Activated T-cell treated with anti-CD3 and anti-CD28 coated beads, Interleukin-2, amount 50 U/mL, for 72 hours (primary cell): ENCODE measurements around the gene RPL22L1. TPM values are rescaled to one million over a fixed set of nuclear protein-coding genes. Genes with fewer than 3 reads are reported as not detected.
"Not testable (repeated sequence)": the region's sequence is repeated elsewhere in the genome, so short reads cannot be mapped to it uniquely, and the experiment has no call there.

Source experiments
- ATAC-seq, 2 donors: fragments of 150-1000 bp; cut with Tn5 transposase; replicated peaks in 1 of 2; 2 replicates each; pipeline ENCODE4 v1.10.0; 2021; ENCODE audit warnings: moderate library complexity in 2 of 2, mild to moderate bottlenecking in 1 of 2
- DNase-seq, 2 donors: peaks; one replicate each; pipeline ENCODE4 v3.0.0; 2021 to 2022; ENCODE audit warnings: mixed read lengths in 1 of 2
- H3K27ac Mint-ChIP-seq: one replicate; pipeline ENCODE4 v1.8.0; 2022; ENCODE audit warnings: mild to moderate bottlenecking, moderate library complexity, mixed read lengths
- H3K27me3 Mint-ChIP-seq: one replicate; pipeline ENCODE4 v1.8.0; 2022; ENCODE audit warnings: low read depth, mixed read lengths
- H3K36me3 Mint-ChIP-seq, 2 donors: one replicate each; pipeline ENCODE4 v1.8.0; 2022; ENCODE audit warnings: mixed read lengths in 2 of 2, mild to moderate bottlenecking in 1 of 2; ENCODE audit not compliant: insufficient read depth in 2 of 2
- H3K4me1 Mint-ChIP-seq: one replicate; pipeline ENCODE4 v1.8.0; 2022; ENCODE audit warnings: low read depth, mixed read lengths
- H3K4me3 Mint-ChIP-seq, 2 donors: one replicate each; pipeline ENCODE4 v1.8.0; 2022; ENCODE audit warnings: mild to moderate bottlenecking in 2 of 2, mixed read lengths in 2 of 2, moderate library complexity in 2 of 2
- H3K9me3 Mint-ChIP-seq, 2 donors: one replicate each; pipeline ENCODE4 v1.8.0; 2022; ENCODE audit warnings: mixed read lengths in 2 of 2
- total RNA-seq, 2 donors: library from RNA; stranded (reverse); gene quantifications; one replicate each; pipeline ENCODE4 v1.2.3, GENCODE V29; 2022

Gene RPL22L1
- total RNA-seq, 2 donors from 2014 or later, result 218 to 246 TPM

DNA sequence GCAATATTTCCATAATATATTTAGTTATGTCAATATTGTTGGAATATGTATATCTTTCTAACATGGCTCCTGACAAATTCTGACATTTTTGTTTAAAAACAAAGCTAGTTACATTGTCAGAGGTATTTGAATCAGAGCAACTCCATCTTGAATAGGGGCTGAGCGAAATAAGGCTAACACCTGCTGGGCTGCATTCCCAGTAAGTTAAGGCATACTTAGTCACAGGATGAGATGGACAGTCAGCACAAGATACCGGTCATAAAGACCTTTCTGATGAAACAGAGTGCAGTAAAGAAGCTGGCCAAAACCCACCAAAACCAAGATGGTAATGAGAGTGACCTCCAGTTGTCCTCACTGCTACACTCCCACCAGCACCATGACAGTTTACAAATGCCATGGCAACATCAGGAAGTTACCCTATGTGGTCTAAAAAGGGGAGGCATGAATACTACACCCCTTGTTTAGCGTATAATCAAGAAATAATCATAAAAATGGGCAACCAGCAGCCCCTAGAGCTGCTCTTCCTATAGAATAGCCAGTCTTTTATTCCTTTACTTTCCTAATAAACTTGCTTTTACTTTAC is 30.4 kb downstream of the RPL22L1 start:
- peaks cover 0 to 2% of the 10 kb centered on the region in 2 donors for H3K9me3 Mint-ChIP-seq
- H3K27me3 Mint-ChIP-seq, result peaks cover 40% of the 10 kb centered on the region
- ATAC-seq (no peak), DNase-seq (no peak)
- H3K36me3 Mint-ChIP-seq, result no peaks in the 10 kb centered on the region
- H3K4me3 Mint-ChIP-seq, result no peak overlapping the region
- no peaks in the 10 kb centered on the region for H3K4me1 Mint-ChIP-seq
- no peak overlapping the region for H3K27ac Mint-ChIP-seq

DNA sequence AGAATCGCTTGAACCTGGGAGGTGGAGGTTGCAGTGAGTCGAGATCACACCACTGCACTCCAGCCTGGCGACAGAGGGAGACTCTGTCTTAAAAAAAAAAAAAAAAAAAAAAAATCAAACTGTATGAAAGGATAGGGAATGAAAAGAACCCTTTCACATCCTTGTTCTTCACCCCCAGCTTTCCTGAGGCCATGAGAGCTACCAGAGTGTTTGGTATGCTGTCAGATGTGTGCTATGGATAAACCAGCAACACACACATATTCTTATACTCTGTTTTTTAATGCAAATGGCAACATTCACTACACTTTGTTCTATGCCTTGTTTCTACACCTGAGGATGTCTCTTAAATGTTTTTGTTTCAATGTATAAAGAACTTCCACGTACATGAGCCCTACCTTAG is 33.5 kb downstream of the RPL22L1 start:
- ATAC-seq (no peak), DNase-seq (no peak)
- H3K36me3 Mint-ChIP-seq, result no peaks in the 10 kb centered on the region
- H3K4me3 Mint-ChIP-seq, result no peak overlapping the region
- no peaks in the 10 kb centered on the region for H3K4me1 Mint-ChIP-seq
- H3K9me3 Mint-ChIP-seq, result no peaks in the 10 kb centered on the region
- H3K27ac Mint-ChIP-seq, result no peak overlapping the region
- H3K27me3 Mint-ChIP-seq, result peaks cover 39% of the 10 kb centered on the region

DNA sequence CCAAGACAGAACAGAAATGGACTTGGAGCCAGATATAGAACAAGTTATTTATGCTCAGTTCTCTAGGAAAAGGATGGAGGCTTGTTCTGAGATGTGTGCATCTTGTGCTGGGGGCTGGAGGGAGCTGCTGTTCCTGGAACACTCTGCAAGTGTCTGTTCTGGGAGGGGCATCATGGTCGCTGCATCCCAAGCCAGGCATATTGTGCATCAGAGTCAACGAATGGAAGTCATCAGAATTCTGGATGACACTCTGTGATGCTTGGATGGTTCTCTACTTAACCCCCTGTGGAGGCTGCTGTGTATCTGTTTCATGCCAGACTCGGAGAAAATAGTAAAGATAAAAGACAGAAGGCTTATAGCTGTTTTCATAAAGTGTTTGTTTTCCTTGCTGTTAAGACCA is 34.7 kb downstream of the RPL22L1 start:
- H3K27ac Mint-ChIP-seq, result no peak overlapping the region
- H3K4me1 Mint-ChIP-seq, result no peaks in the 10 kb centered on the region
- H3K4me3 Mint-ChIP-seq, result no peak overlapping the region
- no peak for ATAC-seq
- H3K27me3 Mint-ChIP-seq, result peaks cover 34% of the 10 kb centered on the region
- H3K9me3 Mint-ChIP-seq, result no peaks in the 10 kb centered on the region
- no peaks in the 10 kb centered on the region for H3K36me3 Mint-ChIP-seq
- no peak for DNase-seq

DNA sequence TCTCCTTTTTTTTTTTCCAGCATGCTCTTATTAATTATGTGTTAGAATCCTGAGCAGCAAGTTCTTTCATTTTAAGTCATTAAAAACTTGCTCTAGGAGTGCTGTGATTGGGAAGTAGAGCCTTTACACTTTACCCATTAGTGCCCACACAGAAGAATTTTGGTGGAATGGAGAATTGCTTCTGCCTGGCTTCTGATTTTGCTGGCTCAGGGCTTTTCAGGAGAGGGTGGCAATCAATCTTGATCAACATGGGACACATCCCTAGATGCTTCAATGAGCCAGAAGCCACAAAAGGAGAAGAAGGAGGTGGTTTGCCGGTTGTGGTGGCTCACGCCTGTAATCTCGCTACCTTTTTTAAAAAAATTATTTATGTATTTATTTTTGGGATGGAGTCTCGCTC is 39.4 kb downstream of the RPL22L1 start:
- Mint-ChIP-seq H3K4me3 (no peak overlapping the region), H3K9me3 (no peaks in the 10 kb centered on the region), H3K36me3 (no peaks in the 10 kb centered on the region), H3K27me3 (peaks cover 35% of the 10 kb centered on the region), H3K27ac (no peak overlapping the region), H3K4me1 (peaks cover 8% of the 10 kb centered on the region)
- ATAC-seq (no peak), DNase-seq (no peak)

DNA sequence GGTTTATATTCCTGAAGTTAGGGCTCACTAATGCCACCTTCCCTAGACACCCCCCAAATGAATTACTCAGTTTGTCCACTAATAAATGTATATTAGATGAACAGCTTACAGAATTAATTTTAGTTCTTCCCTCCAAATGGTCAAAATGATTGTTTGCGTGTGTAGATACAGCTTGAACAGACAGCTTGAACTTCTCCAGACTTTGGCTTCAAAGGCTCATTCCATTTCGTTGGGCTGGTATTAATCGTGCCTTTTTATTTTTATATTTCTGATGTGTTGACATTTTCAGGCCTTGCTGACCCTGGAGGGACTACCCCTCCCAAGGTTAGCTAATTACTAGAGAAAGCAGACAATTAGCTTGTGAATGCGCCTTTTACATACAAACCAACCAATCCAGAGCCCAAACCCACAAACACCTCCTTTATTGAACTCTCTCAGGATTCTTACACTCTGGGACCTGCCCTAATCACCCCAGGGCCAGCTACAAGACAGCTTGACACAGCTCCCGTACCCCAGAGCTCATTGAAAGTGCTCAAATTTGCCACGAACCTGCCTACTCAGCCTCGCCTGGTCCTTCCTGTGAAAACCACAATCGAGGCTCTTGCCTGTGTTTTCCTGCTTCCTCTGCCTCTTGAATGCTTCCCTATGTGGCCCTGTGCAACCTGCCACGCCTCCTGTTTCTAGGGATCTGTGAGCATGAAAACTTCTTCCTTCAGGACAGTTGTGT is 40.3 kb downstream of the RPL22L1 start:
- no peaks in the 10 kb centered on the region for H3K9me3 Mint-ChIP-seq
- H3K27me3 Mint-ChIP-seq, result peaks cover 29% of the 10 kb centered on the region
- H3K36me3 Mint-ChIP-seq, result no peaks in the 10 kb centered on the region
- H3K4me1 Mint-ChIP-seq, result peaks cover 8% of the 10 kb centered on the region
- no peak overlapping the region for H3K4me3 Mint-ChIP-seq
- ATAC-seq, result no peak
- no peak for DNase-seq
- no peak overlapping the region for H3K27ac Mint-ChIP-seq

DNA sequence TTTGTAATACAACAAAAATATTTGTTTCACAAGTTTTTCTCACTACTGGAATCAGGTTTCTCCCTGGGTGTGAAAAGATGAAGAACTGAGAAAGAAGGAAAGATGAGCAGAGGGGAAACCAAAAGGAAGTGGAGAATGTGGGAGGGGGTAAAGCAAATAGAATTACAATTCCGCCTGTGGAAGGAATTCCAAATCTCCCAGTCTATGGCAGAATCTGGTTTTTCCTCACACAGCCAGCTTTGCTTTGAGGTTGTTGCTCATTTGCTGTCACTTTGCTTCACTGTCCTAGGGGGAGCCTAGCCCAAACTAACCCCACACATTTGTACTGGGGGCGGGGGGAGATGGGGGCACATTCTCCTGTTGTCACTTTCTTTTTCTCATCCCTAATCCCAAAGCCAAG is 43.9 kb downstream of the RPL22L1 start:
- peaks cover 8% of the 10 kb centered on the region for H3K4me1 Mint-ChIP-seq
- H3K4me3 Mint-ChIP-seq, result no peak overlapping the region
- H3K9me3 Mint-ChIP-seq, result no peaks in the 10 kb centered on the region
- peaks cover 30% of the 10 kb centered on the region for H3K27me3 Mint-ChIP-seq
- H3K36me3 Mint-ChIP-seq, result no peaks in the 10 kb centered on the region
- ATAC-seq (no peak), DNase-seq (no peak)
- H3K27ac Mint-ChIP-seq, result no peak overlapping the region

DNA sequence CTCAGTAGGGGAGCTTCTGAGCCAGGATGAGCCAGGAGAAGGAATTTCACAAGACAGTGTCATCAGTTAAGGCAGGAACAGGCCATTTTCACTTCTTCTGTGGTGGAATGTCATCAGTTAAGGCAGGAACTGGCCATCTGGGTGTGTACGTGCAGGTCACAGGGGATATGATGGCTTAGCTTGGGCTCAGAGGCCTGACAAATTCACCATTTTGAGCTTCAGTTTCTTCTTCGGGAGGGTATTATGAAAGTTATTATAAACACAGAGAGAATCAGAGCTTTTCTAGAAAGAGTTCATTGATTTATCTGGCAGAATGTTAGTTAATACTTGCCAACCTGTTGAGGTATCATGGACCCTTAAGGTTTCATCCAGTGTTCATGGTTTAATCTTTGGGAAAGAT is 46.4 kb downstream of the RPL22L1 start:
- peaks cover 29% of the 10 kb centered on the region for H3K27me3 Mint-ChIP-seq
- not testable (repeated sequence) for H3K27ac Mint-ChIP-seq, H3K4me1 Mint-ChIP-seq, DNase-seq, H3K36me3 Mint-ChIP-seq, H3K4me3 Mint-ChIP-seq, ATAC-seq, H3K9me3 Mint-ChIP-seq

DNA sequence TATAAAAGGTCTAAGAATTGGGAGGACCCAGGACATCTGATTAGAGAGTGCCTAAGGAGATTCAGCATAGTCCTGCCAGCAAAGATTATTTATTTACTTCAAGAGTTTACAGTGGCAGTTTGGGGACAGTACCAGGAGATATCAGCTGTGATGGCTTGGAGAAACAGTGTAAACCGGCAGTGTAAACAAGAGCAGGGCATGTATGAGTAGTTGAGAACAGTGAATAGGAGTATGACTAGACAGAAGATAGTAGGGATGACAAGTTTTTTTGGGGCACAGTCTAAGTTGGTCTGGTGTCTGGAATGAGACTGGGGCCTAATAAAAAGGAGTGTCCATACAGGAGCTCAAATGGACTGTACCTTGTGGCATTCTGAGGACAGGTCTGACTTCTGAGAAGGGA is 51.7 kb downstream of the RPL22L1 start:
- not testable (repeated sequence) for H3K4me3 Mint-ChIP-seq, H3K36me3 Mint-ChIP-seq, ATAC-seq, H3K27ac Mint-ChIP-seq, H3K9me3 Mint-ChIP-seq, H3K4me1 Mint-ChIP-seq, DNase-seq
- peaks cover 29% of the 10 kb centered on the region for H3K27me3 Mint-ChIP-seq

DNA sequence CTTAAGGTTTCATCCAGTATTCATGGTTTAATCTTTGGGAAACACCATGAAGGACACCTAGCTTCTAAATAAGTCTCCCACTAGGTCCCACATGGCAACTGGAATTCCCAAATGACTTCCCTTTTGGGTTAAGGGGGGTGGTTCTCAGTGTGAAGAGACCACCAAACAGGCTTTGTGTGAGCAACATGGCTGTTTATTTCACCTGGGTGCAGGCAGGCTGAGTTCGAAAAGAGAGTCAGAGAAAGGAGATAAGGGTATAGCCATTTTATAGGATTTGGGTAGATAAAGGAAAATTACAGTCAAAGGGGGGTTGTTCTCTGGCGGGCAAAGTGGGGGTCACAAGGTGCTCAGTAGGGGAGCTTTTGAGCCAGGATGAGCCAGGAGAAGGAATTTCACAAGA is 52.5 kb downstream of the RPL22L1 start:
- peaks cover 23% of the 10 kb centered on the region for H3K27me3 Mint-ChIP-seq
- not testable (repeated sequence) for H3K9me3 Mint-ChIP-seq, DNase-seq, H3K4me1 Mint-ChIP-seq, H3K4me3 Mint-ChIP-seq, ATAC-seq, H3K36me3 Mint-ChIP-seq, H3K27ac Mint-ChIP-seq

DNA sequence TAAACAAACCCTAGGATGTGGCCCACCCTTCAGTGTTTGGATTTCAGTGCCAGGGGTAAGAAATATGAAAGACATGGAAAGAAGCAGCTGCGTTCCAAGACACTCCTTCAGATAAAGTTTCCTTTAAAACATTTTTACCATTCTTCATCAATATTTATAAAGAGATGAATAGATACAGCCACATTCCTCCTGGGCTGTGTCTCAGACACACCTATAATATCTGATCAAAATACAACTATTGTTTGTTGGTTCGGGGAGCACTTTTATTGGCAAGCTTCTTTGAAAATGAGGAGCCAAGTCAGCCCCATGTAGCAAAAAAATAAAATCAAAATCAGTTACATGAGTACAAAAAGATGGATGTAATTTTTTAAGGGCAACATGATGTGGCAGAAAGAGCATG is 53.2 kb downstream of the RPL22L1 start:
- Mint-ChIP-seq H3K27ac (no peak overlapping the region), H3K4me3 (no peak overlapping the region), H3K27me3 (peaks cover 17% of the 10 kb centered on the region), H3K36me3 (no peaks in the 10 kb centered on the region), H3K9me3 (no peaks in the 10 kb centered on the region), H3K4me1 (no peaks in the 10 kb centered on the region)
- ATAC-seq, result no peak
- no peak for DNase-seq

DNA sequence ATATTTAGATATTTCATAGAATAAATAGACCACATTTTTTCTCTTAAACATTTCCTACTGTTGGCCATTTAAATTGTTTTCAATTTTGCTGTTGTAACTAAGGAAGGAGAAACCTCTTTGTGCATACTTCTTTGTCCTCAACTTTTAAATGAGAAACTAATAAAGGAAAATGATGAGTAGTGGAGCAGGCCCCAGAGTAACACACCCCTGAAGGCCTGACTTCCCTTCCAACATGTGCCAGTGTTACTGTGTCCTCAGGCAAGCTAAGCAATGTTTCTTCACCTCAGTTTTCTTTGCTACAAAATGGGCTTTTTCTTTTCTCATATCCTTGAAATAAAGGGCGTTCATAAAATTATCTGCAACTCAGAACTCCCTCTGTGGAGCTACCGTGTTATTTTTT is 53.7 kb downstream of the RPL22L1 start:
- Mint-ChIP-seq H3K9me3 (no peaks in the 10 kb centered on the region), H3K4me1 (no peaks in the 10 kb centered on the region), H3K27ac (no peak overlapping the region), H3K36me3 (no peaks in the 10 kb centered on the region), H3K27me3 (peaks cover 12% of the 10 kb centered on the region), H3K4me3 (no peak overlapping the region)
- no peak for DNase-seq
- ATAC-seq, result no peak

DNA sequence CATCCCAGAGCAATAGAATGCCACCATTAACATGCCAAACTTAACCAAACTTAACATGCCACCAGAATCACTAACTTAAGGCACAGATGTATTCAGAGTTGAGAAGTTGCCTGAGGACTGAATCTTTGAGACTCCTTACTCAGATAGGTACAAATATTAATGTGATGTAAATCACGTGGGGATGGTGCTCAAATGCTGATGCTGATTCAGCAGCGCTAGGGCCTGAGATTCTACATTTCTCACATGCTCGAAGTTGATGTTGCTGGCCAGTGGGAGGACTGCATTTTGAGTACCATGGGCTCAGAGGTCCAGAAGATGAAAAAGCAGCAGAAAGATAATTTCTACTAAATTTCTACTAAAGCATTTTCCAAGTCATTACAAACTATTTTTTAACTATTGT is 54.1 kb downstream of the RPL22L1 start:
- Mint-ChIP-seq H3K36me3 (no peaks in the 10 kb centered on the region), H3K27ac (no peak overlapping the region), H3K4me3 (no peak overlapping the region), H3K27me3 (peaks cover 9% of the 10 kb centered on the region), H3K9me3 (no peaks in the 10 kb centered on the region), H3K4me1 (no peaks in the 10 kb centered on the region)
- DNase-seq (no peak), ATAC-seq (no peak)

DNA sequence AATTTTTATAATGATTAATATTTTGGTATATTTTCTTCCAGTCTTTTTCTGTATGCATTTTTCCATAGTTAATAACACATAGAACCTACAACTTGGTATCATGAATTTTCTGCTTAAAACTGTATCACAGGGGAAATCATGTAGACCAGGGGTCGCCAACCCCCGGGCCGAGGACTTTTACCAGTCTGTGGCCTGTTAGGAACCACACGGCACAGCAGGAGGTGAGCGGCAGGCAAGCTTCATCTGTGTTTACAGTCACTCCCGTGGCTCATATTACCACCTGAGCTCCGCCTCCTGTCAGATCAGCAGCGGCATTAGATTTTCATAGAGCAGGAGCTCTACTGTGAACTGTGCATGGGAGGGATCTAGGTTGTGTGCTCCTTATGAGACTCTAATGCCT is 54.7 kb downstream of the RPL22L1 start:
- no peak overlapping the region for H3K4me3 Mint-ChIP-seq
- no peaks in the 10 kb centered on the region for H3K9me3 Mint-ChIP-seq
- no peak overlapping the region for H3K27ac Mint-ChIP-seq
- DNase-seq (no peak), ATAC-seq (no peak)
- peaks cover 3% of the 10 kb centered on the region for H3K27me3 Mint-ChIP-seq
- no peaks in the 10 kb centered on the region for H3K4me1 Mint-ChIP-seq
- no peaks in the 10 kb centered on the region for H3K36me3 Mint-ChIP-seq
